Measurements from ENCODE around the gene GIT2.
"Not testable (repeated sequence)": the region's sequence is repeated elsewhere in the genome, so short reads cannot be mapped to it uniquely, and the experiment has no call there.

DNA sequence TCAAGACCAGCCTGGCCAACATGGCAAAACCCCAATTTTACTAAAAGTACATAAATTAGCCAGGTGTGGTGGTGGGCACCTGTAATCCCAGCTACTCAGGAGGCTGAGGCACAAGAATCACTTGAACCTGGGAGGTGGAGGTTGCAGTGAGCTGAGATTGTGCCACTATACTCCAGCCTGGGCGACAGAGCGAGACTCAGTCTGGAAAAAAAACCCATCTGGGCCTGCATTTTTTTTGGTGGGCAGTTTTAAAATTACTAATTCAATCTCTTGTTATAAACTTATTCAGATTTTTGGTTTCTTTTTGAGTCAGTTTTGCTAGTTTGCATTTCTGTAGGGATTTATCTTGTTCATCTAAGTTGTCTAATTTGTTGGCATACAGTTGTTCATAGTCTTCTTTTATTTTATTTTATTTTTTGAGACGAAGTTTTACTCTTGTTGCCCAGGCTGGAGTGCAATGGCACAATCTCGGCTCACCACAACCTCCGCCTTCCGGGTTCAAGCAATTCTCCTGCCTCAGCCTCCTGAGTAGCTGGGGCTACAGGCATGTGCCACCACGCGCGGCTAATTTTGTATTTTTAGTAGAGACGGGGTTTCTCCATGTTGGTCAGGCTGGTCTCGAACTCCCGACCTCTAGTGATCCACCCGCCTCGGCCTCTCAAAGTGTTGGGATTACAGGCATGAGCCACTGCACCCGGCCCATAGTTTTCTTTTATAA lies 12.7 kb upstream of the GIT2 start:
- not testable (repeated sequence) for TF ChIP-seq EZH2 (IDR thresholded peaks at IDR 0.05; ENCODE audit: low read depth); CTCF (conservative IDR thresholded peaks at IDR 0.05)
